ENCODE results near the gene SUSD1. TPM values are rescaled to one million over a fixed set of nuclear protein-coding genes. Genes with fewer than 3 reads are reported as not detected.

Gene SUSD1
- 2.5 TPM for polyA plus RNA-seq (2013, experiment 1 of 2)
- 2.6 TPM for polyA plus RNA-seq (2013, experiment 2 of 2)

GRCh38 chr9:112174965-112175795 lies at the start of gene SUSD1:
Gene SUSD1, minus strand, starts transcription at chr9:112175297. Its CDS starts 62 bp downstream, at chr9:112175235.
- Histone ChIP-seq H3K79me2 (ENCODE audit: control insufficient read depth, insufficient read depth, low read length) (no peaks in the 10 kb centered on the region), H3K4me2 (ENCODE audit: low read length) (peak within 1 kb of the TSS; percentile 84), H4K8ac (ENCODE audit: low read depth, low read length) (peak within 1 kb of the TSS; percentile 77), H3K27ac (ENCODE audit: low read depth, low read length) (peak within 1 kb of the TSS; percentile 45), H2AK5ac (ENCODE audit: low read length) (no peak within 1 kb of the TSS), H3K56ac (ENCODE audit: low read length) (peak within 1 kb of the TSS; percentile 89), H3K27me3 (ENCODE audit: insufficient read depth, low read length, poor library complexity) (no peaks in the 10 kb centered on the region), H3K18ac (ENCODE audit: low read length) (peak within 1 kb of the TSS; percentile 99), H2BK5ac (ENCODE audit: low read length) (no peak within 1 kb of the TSS), H4K5ac (ENCODE audit: low read length) (no peak within 1 kb of the TSS), H3K4me1 (ENCODE audit: control insufficient read depth, low read depth, low read length) (peaks cover 2% of the 10 kb centered on the region), H3K4me3 (ENCODE audit: low read length) (peak within 1 kb of the TSS; percentile 59), H3K23ac (ENCODE audit: low read length) (peak within 1 kb of the TSS; percentile 57), H3K36me3 (ENCODE audit: control insufficient read depth, insufficient read depth, low read length) (no peaks in the 10 kb centered on the region), H2BK120ac (ENCODE audit: low read depth, low read length) (peak within 1 kb of the TSS; percentile 95), H2BK15ac (replicated peaks; ENCODE audit: low read depth) (peak within 1 kb of the TSS; percentile 76), H3K9ac (ENCODE audit: low read length) (peak within 1 kb of the TSS; percentile 83), H3K79me1 (ENCODE audit: low read length) (no peaks in the 10 kb centered on the region), H3K4ac (ENCODE audit: low read depth, low read length) (peak within 1 kb of the TSS; percentile 92)
- no CpG with 5 or more reads among the region's 88 CpGs for WGBS (ENCODE audit: extremely low coverage, insufficient coverage, low lambda C conversion rate)
- DNase-seq: peak; percentile 53

- Histone ChIP-seq H3K18ac (ENCODE audit: low read length) (no peak overlapping the region), H3K4ac (ENCODE audit: low read depth, low read length) (no peak overlapping the region), H4K8ac (ENCODE audit: low read depth, low read length) (no peak overlapping the region), H2BK5ac (ENCODE audit: low read length) (no peak overlapping the region), H3K56ac (ENCODE audit: low read length) (no peak overlapping the region), H3K27ac (ENCODE audit: low read depth, low read length) (no peak overlapping the region), H3K4me1 (ENCODE audit: control insufficient read depth, low read depth, low read length) (no peaks in the 10 kb centered on the region), H2AK5ac (ENCODE audit: low read length) (no peak overlapping the region), H4K5ac (ENCODE audit: low read length) (no peak overlapping the region), H3K27me3 (ENCODE audit: insufficient read depth, low read length, poor library complexity) (no peaks in the 10 kb centered on the region), H3K79me2 (ENCODE audit: control insufficient read depth, insufficient read depth, low read length) (no peaks in the 10 kb centered on the region), H3K4me2 (ENCODE audit: low read length) (no peak overlapping the region), H3K79me1 (ENCODE audit: low read length) (no peaks in the 10 kb centered on the region), H2BK120ac (ENCODE audit: low read depth, low read length) (no peak overlapping the region), H3K36me3 (ENCODE audit: control insufficient read depth, insufficient read depth, low read length) (no peaks in the 10 kb centered on the region), H3K4me3 (ENCODE audit: low read length) (no peak overlapping the region), H2BK15ac (replicated peaks; ENCODE audit: low read depth) (no peak overlapping the region), H3K9ac (ENCODE audit: low read length) (no peak overlapping the region), H3K23ac (ENCODE audit: low read length) (no peak overlapping the region)
- no peak for DNase-seq
- WGBS (ENCODE audit: extremely low coverage, insufficient coverage, low lambda C conversion rate): no CpG with 5 or more reads among the region's 4 CpGs
Observed at GRCh38 chr9:112224401-112225289, 49.5 kb upstream of the SUSD1 start.

DNA sequence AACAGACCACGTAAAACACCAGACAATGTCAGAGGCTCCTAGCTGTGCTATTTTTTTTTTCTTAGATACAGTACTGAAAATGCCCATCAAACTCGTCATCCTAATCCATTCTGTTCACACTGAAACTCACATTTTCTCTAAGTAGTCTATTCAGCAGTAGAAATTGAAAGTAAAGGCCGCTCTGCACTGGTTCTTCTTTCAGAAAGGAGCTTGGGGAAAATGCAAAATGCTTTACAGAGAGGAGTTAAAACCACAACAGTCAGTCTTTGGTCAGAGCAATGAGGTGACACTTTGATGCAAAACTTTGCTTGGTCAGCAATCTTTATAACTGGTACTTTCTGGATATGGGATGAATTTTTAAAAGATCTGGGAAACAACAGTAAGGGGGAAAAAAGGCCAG lies 43.8 kb upstream of the SUSD1 start:
- H2AK5ac ChIP-seq (ENCODE audit: low read length): no peak overlapping the region
- H3K9ac ChIP-seq (ENCODE audit: low read length): no peak overlapping the region
- no CpG with 5 or more reads among the region's 3 CpGs for WGBS (ENCODE audit: extremely low coverage, insufficient coverage, low lambda C conversion rate)
- no peaks in the 10 kb centered on the region for H3K27me3 ChIP-seq (ENCODE audit: insufficient read depth, low read length, poor library complexity)
- H3K79me1 ChIP-seq (ENCODE audit: low read length): no peaks in the 10 kb centered on the region
- H2BK5ac ChIP-seq (ENCODE audit: low read length): no peak overlapping the region
- no peaks in the 10 kb centered on the region for H3K4me1 ChIP-seq (ENCODE audit: control insufficient read depth, low read depth, low read length)
- no peak overlapping the region for H3K23ac ChIP-seq (ENCODE audit: low read length)
- no peak overlapping the region for H3K4ac ChIP-seq (ENCODE audit: low read depth, low read length)
- H3K18ac ChIP-seq (ENCODE audit: low read length): no peak overlapping the region
- DNase-seq: no peak
- H4K5ac ChIP-seq (ENCODE audit: low read length): no peak overlapping the region
- H3K56ac ChIP-seq (ENCODE audit: low read length): no peak overlapping the region
- no peaks in the 10 kb centered on the region for H3K79me2 ChIP-seq (ENCODE audit: control insufficient read depth, insufficient read depth, low read length)
- no peak overlapping the region for H4K8ac ChIP-seq (ENCODE audit: low read depth, low read length)
- no peak overlapping the region for H3K27ac ChIP-seq (ENCODE audit: low read depth, low read length)
- no peak overlapping the region for H2BK120ac ChIP-seq (ENCODE audit: low read depth, low read length)
- no peak overlapping the region for H3K4me2 ChIP-seq (ENCODE audit: low read length)
- no peaks in the 10 kb centered on the region for H3K36me3 ChIP-seq (ENCODE audit: control insufficient read depth, insufficient read depth, low read length)
- no peak overlapping the region for H2BK15ac ChIP-seq (replicated peaks; ENCODE audit: low read depth)
- H3K4me3 ChIP-seq (ENCODE audit: low read length): no peak overlapping the region

GRCh38 chr9:112212926-112213325 lies 37.8 kb upstream of the SUSD1 start:
- H2BK15ac ChIP-seq (replicated peaks; ENCODE audit: low read depth): no peak overlapping the region
- H3K4me3 ChIP-seq (ENCODE audit: low read length): no peak overlapping the region
- H3K79me2 ChIP-seq (ENCODE audit: control insufficient read depth, insufficient read depth, low read length): no peaks in the 10 kb centered on the region
- H3K23ac ChIP-seq (ENCODE audit: low read length): no peak overlapping the region
- no peak overlapping the region for H3K27ac ChIP-seq (ENCODE audit: low read depth, low read length)
- no peak overlapping the region for H3K9ac ChIP-seq (ENCODE audit: low read length)
- no peak overlapping the region for H3K18ac ChIP-seq (ENCODE audit: low read length)
- no peaks in the 10 kb centered on the region for H3K79me1 ChIP-seq (ENCODE audit: low read length)
- H3K27me3 ChIP-seq (ENCODE audit: insufficient read depth, low read length, poor library complexity): no peaks in the 10 kb centered on the region
- H3K4me2 ChIP-seq (ENCODE audit: low read length): no peak overlapping the region
- H2BK5ac ChIP-seq (ENCODE audit: low read length): no peak overlapping the region
- WGBS (ENCODE audit: extremely low coverage, insufficient coverage, low lambda C conversion rate): no CpG with 5 or more reads among the region's 2 CpGs
- no peaks in the 10 kb centered on the region for H3K36me3 ChIP-seq (ENCODE audit: control insufficient read depth, insufficient read depth, low read length)
- no peak overlapping the region for H2AK5ac ChIP-seq (ENCODE audit: low read length)
- no peak for DNase-seq
- no peak overlapping the region for H3K56ac ChIP-seq (ENCODE audit: low read length)
- no peak overlapping the region for H4K8ac ChIP-seq (ENCODE audit: low read depth, low read length)
- H4K5ac ChIP-seq (ENCODE audit: low read length): no peak overlapping the region
- H3K4ac ChIP-seq (ENCODE audit: low read depth, low read length): no peak overlapping the region
- no peaks in the 10 kb centered on the region for H3K4me1 ChIP-seq (ENCODE audit: control insufficient read depth, low read depth, low read length)
- H2BK120ac ChIP-seq (ENCODE audit: low read depth, low read length): no peak overlapping the region

DNA sequence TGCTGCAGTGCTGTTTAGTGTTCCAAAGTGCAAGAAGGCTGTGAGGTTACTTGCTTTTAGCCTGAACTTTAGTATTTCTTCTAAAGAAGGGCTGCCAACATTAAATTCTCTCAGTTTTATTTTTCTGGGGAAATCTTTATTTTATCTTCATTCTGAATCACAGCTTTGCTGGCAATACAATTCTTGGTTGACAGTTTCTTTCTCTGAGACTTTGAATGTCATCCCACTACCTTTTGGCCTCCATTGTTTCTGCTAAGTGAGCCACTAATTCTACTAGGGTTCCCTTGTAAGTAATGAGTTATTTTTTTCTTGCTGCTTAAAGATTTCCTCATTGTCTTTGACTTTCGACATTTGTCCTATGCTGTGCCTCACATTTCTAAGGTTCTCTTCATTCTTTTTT lies 32.4 kb upstream of the SUSD1 start:
- no peak overlapping the region for H2AK5ac ChIP-seq (ENCODE audit: low read length)
- H2BK120ac ChIP-seq (ENCODE audit: low read depth, low read length): no peak overlapping the region
- H4K8ac ChIP-seq (ENCODE audit: low read depth, low read length): no peak overlapping the region
- H3K56ac ChIP-seq (ENCODE audit: low read length): no peak overlapping the region
- no peak overlapping the region for H2BK5ac ChIP-seq (ENCODE audit: low read length)
- no peak overlapping the region for H4K5ac ChIP-seq (ENCODE audit: low read length)
- no peak overlapping the region for H3K4me2 ChIP-seq (ENCODE audit: low read length)
- no peaks in the 10 kb centered on the region for H3K79me2 ChIP-seq (ENCODE audit: control insufficient read depth, insufficient read depth, low read length)
- H3K4me1 ChIP-seq (ENCODE audit: control insufficient read depth, low read depth, low read length): no peaks in the 10 kb centered on the region
- no peak overlapping the region for H3K27ac ChIP-seq (ENCODE audit: low read depth, low read length)
- no peaks in the 10 kb centered on the region for H3K36me3 ChIP-seq (ENCODE audit: control insufficient read depth, insufficient read depth, low read length)
- no CpG with 5 or more reads among the region's 1 CpG for WGBS (ENCODE audit: extremely low coverage, insufficient coverage, low lambda C conversion rate)
- no peak overlapping the region for H3K18ac ChIP-seq (ENCODE audit: low read length)
- H3K23ac ChIP-seq (ENCODE audit: low read length): no peak overlapping the region
- no peak overlapping the region for H2BK15ac ChIP-seq (replicated peaks; ENCODE audit: low read depth)
- DNase-seq: no peak
- no peak overlapping the region for H3K9ac ChIP-seq (ENCODE audit: low read length)
- H3K27me3 ChIP-seq (ENCODE audit: insufficient read depth, low read length, poor library complexity): no peaks in the 10 kb centered on the region
- no peak overlapping the region for H3K4me3 ChIP-seq (ENCODE audit: low read length)
- no peak overlapping the region for H3K4ac ChIP-seq (ENCODE audit: low read depth, low read length)
- no peaks in the 10 kb centered on the region for H3K79me1 ChIP-seq (ENCODE audit: low read length)

All from mesendoderm (in vitro differentiated cells).